Measurements from ENCODE around the gene BCAS3.
A peak's percentile ranks its signal among the peaks of the same experiment; 100 is the strongest.
"Not testable (repeated sequence)": the region's sequence is repeated elsewhere in the genome, so short reads cannot be mapped to it uniquely, and the experiment has no call there.

Gene BCAS3

GRCh38 chr17:60804831-60805230 is 127.2 kb downstream of the BCAS3 start:
- no peak for DNase-seq

GRCh38 chr17:60809421-60809820 is 131.8 kb downstream of the BCAS3 start:
- no peak for DNase-seq

GRCh38 chr17:60814941-60815340 is 137.3 kb downstream of the BCAS3 start:
- DNase-seq: not testable (repeated sequence)

GRCh38 chr17:60817192-60817591 is 139.5 kb downstream of the BCAS3 start:
- no peak for DNase-seq

GRCh38 chr17:60819447-60820130 is 141.9 kb downstream of the BCAS3 start:
- no peak for DNase-seq

GRCh38 chr17:60823515-60823914 is 145.9 kb downstream of the BCAS3 start:
- no peak for DNase-seq

GRCh38 chr17:60825351-60825750 is 147.7 kb downstream of the BCAS3 start:
- DNase-seq: no peak

- DNase-seq: no peak
Observed at GRCh38 chr17:60827943-60828342, 150.3 kb downstream of the BCAS3 start.

- DNase-seq: peak; percentile 62
Observed at GRCh38 chr17:60832151-60832585, 154.5 kb downstream of the BCAS3 start.

- DNase-seq: no peak
Observed at GRCh38 chr17:60832631-60833030, 155.0 kb downstream of the BCAS3 start.

GRCh38 chr17:60840456-60840855 is 162.8 kb downstream of the BCAS3 start:
- DNase-seq: no peak

GRCh38 chr17:60845012-60845411 is 167.4 kb downstream of the BCAS3 start:
- DNase-seq: no peak

- DNase-seq: no peak
Observed at GRCh38 chr17:60846175-60846574, 168.5 kb downstream of the BCAS3 start.

- DNase-seq: no peak
Observed at GRCh38 chr17:60851181-60851580, 173.5 kb downstream of the BCAS3 start.

GRCh38 chr17:60857556-60858080 is 180.0 kb downstream of the BCAS3 start:
- DNase-seq: no peak

GRCh38 chr17:60862482-60862881 is 184.8 kb downstream of the BCAS3 start:
- no peak for DNase-seq

GRCh38 chr17:60863892-60864707 is 186.4 kb downstream of the BCAS3 start:
- no peak for DNase-seq

GRCh38 chr17:60864708-60865005 is 187.0 kb downstream of the BCAS3 start:
- DNase-seq: no peak

- DNase-seq: no peak
Observed at GRCh38 chr17:60874772-60875171, 197.1 kb downstream of the BCAS3 start.

GRCh38 chr17:60886731-60887613 is 209.3 kb downstream of the BCAS3 start:
- DNase-seq: not testable (repeated sequence)

- no peak for DNase-seq
Observed at GRCh38 chr17:60887614-60888028, 210.0 kb downstream of the BCAS3 start.

- no peak for DNase-seq
Observed at GRCh38 chr17:60888812-60889709, 211.4 kb downstream of the BCAS3 start.
